HG02763 (cell line): ENCODE results near the gene S100A13.
A peak's percentile ranks its signal among the peaks of the same experiment; 100 is the strongest.
"Not testable (repeated sequence)": the region's sequence is repeated elsewhere in the genome, so short reads cannot be mapped to it uniquely, and the experiment has no call there.

ENCODE experiments used
- ATAC-seq: cut with Tn5 transposase; IDR thresholded peaks from one replicate; pipeline ENCODE4 v1.9.1; 2021; ENCODE audit warnings: mild to moderate bottlenecking, moderate library complexity; ENCODE audit not compliant: unreplicated experiment

The S100A13 gene

GRCh38 chr1:153649137-153649862 is 22.0 kb upstream of the S100A13 start:
- no peak for ATAC-seq

- no peak for ATAC-seq
These were observed 20.8 kb upstream of the S100A13 start for GRCh38 chr1:153648000-153648643.

GRCh38 chr1:153647346-153647714 is 20.0 kb upstream of the S100A13 start:
- ATAC-seq: no peak

DNA sequence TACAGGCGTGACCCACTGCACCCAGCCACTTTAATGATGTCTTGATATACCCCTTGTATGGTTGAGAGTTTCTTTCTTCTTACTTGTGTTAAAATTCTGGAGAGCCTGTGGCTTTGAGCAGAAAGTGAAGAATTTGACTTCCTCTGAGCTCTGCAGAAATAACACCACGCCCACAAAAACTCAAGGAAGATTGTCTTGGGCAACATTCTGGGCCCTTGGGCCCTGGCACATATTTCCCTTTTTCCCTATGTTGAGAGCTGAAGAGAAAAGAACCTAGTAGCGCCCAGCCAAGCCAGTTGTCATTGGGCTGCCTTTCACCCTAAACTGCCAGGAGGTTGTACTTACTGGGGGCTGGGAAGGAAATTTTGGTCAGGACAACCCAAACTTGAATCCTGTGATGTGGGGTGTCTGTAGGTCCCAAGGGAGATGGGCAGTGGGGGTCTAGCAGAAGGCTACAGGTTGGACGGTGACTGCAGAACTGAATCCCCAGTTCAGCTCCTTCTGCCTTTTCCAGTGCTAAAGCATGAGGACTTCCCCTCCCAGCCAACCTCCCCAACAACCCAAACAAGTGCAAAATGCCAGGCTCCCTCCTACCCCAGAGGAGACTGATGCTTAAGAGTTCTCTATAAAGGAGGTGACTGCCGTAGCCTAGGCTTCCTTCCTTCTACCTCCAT is 19.5 kb upstream of the S100A13 start:
- no peak for ATAC-seq

- no peak for ATAC-seq
These were observed 16.5 kb upstream of the S100A13 start for GRCh38 chr1:153643816-153644215.

- no peak for ATAC-seq
These were observed 15.8 kb upstream of the S100A13 start for GRCh38 chr1:153643100-153643499.

- no peak for ATAC-seq
These were observed 14.9 kb upstream of the S100A13 start for GRCh38 chr1:153642161-153642560.

DNA sequence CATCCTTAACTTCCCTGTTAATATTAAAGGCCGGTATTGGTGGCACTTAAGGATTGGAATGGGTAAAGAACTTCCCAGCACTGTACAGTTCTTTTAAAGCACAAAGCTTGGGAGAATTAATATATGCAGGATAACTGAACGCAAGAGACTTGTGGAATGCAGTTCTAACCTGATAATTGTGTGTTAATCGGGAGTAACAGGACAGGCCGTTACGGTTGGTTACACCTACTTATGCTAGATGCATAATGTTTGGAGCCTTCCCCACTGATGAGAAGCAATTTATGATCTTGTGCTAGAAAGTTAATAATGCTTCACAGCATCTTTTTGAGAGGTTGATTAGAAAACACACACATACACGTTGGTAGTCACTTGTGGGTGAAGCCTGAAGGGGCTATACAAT is 13.6 kb upstream of the S100A13 start:
- ATAC-seq: no peak

DNA sequence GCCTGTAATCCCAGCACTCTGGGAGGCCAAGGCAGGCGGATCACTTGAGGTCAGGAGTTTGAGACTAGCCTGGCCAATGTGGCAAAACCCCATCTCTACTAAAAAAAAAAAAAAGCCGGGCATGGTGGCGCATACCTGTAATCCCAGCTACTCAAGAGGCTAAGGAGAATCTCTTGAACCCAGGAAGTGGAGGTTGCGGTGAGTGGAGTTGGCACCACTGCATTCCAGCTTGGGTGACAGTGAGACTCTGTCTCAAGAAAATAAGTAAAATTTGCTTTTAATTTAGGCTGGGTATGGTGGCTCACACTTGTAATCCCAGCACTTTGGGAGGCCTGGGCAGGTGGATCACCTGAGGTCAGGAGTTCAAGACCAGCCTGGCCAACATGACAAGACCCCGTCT is 12.9 kb upstream of the S100A13 start:
- not testable (repeated sequence) for ATAC-seq

- ATAC-seq: no peak
These were observed 12.0 kb upstream of the S100A13 start for GRCh38 chr1:153639280-153639679.

GRCh38 chr1:153638261-153638660 is 11.0 kb upstream of the S100A13 start:
- no peak for ATAC-seq

GRCh38 chr1:153636312-153636711 is 9.0 kb upstream of the S100A13 start:
- ATAC-seq: no peak

DNA sequence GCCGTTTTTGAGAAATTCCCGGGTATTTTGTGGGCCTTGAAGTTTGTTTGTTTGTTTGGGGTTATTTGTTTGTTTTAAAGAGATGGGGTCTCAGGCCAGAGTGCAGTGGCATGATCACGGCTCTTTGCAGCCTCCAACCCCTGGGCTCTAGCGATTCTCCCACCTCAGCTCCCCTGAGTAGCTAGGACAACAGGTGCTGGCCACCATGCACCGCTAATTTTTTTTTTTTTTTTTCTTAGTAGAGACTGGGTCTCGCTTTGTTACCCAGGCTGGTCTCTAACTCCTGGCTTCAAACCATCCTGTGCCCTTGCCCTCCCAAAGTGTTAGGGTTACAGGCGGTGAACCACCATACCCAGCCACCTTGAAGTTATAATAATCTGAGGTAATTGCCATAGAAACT is 8.6 kb upstream of the S100A13 start:
- ATAC-seq: no peak

GRCh38 chr1:153633754-153634665 is 6.7 kb upstream of the S100A13 start, which contains the start of gene CHTOP:
TSS of gene CHTOP (plus strand) at chr1:153634066. CDS start at chr1:153636589, 2,523 bp downstream.
- peak; percentile 86 for ATAC-seq

GRCh38 chr1:153633161-153633753 is 6.0 kb upstream of the S100A13 start:
- ATAC-seq: no peak

GRCh38 chr1:153631047-153632022 is 4.0 kb upstream of the S100A13 start:
- no peak for ATAC-seq

DNA sequence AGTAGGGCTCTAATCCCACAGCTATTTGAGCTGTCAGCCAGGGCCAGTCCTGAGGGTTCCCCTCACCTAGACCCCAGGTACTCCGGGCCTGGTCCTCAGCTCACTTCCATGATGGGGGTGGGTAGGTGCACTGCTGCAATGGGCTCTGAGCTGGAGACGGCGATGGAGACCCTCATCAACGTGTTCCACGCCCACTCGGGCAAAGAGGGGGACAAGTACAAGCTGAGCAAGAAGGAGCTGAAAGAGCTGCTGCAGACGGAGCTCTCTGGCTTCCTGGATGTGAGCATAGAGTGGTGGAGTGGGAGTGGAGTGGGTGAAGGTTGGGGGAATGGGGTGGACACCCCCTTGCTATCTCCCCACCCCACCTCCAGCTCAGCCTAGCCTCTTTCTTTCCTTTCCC is 3.1 kb upstream of the S100A13 start:
- no peak for ATAC-seq

- ATAC-seq: no peak
These were observed 2.7 kb upstream of the S100A13 start for GRCh38 chr1:153629971-153630370.

- ATAC-seq: no peak
These were observed 2.0 kb upstream of the S100A13 start for GRCh38 chr1:153629343-153629665.
